Mammary epithelial cell (primary cell): ENCODE data around the gene PCNX2.

Experiments used
- CTCF ChIP-seq, 2 donors: IDR thresholded peaks in 1 of 2; conservative IDR thresholded peaks in 1 of 2; 2 replicates each; pipeline ENCODE4 v1.5.1; 2011 to 2012; ENCODE audit warnings: inconsistent platforms in 2 of 2, low read length in 2 of 2, mild to moderate bottlenecking in 2 of 2, control low read depth in 1 of 2, low read depth in 1 of 2; ENCODE audit not compliant: insufficient read depth in 1 of 2; ENCODE audit errors: extremely low read depth in 1 of 2
- EZH2 ChIP-seq: IDR thresholded peaks from 2 replicates; pipeline ENCODE4 v1.6.1; 2012; ENCODE audit warnings: low read length, inconsistent platforms, borderline replicate concordance

GRCh38 chr1:233031521-233031920 is 264.0 kb downstream of the PCNX2 start:
- TF ChIP-seq EZH2: no peak
- no peak for TF ChIP-seq CTCF (conservative IDR thresholded peaks at IDR 0.05 in 1 of 2, IDR thresholded peaks at IDR 0.05 in 1 of 2; ENCODE audit: extremely low read depth in 1 of 2, insufficient read depth in 1 of 2, low read depth in 1 of 2, low read length in 2 of 2)
